ENCODE measurements around the gene SELENOW. TPM values are rescaled to one million over a fixed set of nuclear protein-coding genes. Genes with fewer than 3 reads are reported as not detected.

Gene SELENOW
- total RNA-seq, 4 donors from 2014 or later = 256 to 919 (median 484) TPM

GRCh38 chr19:47820410-47820809, 41.9 kb downstream of the SELENOW start:
- Histone ChIP-seq H3K4me1 (no peaks in the 10 kb centered on the region), H3K36me3 (no peaks in the 10 kb centered on the region), H3K4me3 (replicated peaks in 1 of 3) (no peak overlapping the region), H3K27me3 (no peaks in the 10 kb centered on the region), H3K9me3 (no peaks in the 10 kb centered on the region), H3K27ac (no peak overlapping the region)
- DNase-seq = no peak
- intact Hi-C loops (cut with DNase I) = no loop called here
- no peak for TF ChIP-seq CTCF (IDR thresholded peaks at IDR 0.05)
- no peak for TF ChIP-seq POLR2A (IDR thresholded peaks at IDR 0.05)
- WGBS, 2 donors = 52 to 59% methylated on average over 2 of the region's 2 CpGs

GRCh38 chr19:47821460-47822020, 43.0 kb downstream of the SELENOW start, which contains the start of gene CRX:
TSS of gene CRX (plus strand) at chr19:47821937. CDS start at chr19:47834444, 12,507 bp downstream.
- H3K4me1 ChIP-seq = no peaks in the 10 kb centered on the region
- no peak for TF ChIP-seq CTCF (IDR thresholded peaks at IDR 0.05)
- TF ChIP-seq POLR2A (IDR thresholded peaks at IDR 0.05) = no peak
- H3K4me3 ChIP-seq (replicated peaks in 1 of 3) = no peak within 1 kb of the TSS
- no peak for DNase-seq
- WGBS, 2 donors = 38 to 44% methylated on average over 12 to 15 of the region's 15 CpGs
- no peaks in the 10 kb centered on the region for H3K36me3 ChIP-seq
- no peak within 1 kb of the TSS for H3K27ac ChIP-seq
- no peaks in the 10 kb centered on the region for H3K27me3 ChIP-seq
- no peaks in the 10 kb centered on the region for H3K9me3 ChIP-seq
- intact Hi-C loops (cut with DNase I) = no loop called here

- Histone ChIP-seq H3K9me3 (no peaks in the 10 kb centered on the region), H3K27ac (no peak overlapping the region), H3K4me1 (no peaks in the 10 kb centered on the region), H3K27me3 (no peaks in the 10 kb centered on the region), H3K36me3 (no peaks in the 10 kb centered on the region), H3K4me3 (replicated peaks in 1 of 3) (no peak overlapping the region)
- DNase-seq = no peak
- TF ChIP-seq POLR2A (IDR thresholded peaks at IDR 0.05) (no peak), CTCF (IDR thresholded peaks at IDR 0.05) (no peak)
- WGBS, 2 donors = 82 to 85% methylated on average over 4 to 6 of the region's 6 CpGs
- intact Hi-C loops (cut with DNase I) = no loop called here
Observed at GRCh38 chr19:47824396-47824795, 45.9 kb downstream of the SELENOW start.

- Histone ChIP-seq H3K36me3 (no peaks in the 10 kb centered on the region), H3K4me1 (no peaks in the 10 kb centered on the region), H3K27me3 (no peaks in the 10 kb centered on the region), H3K4me3 (replicated peaks in 1 of 3) (no peak overlapping the region), H3K9me3 (no peaks in the 10 kb centered on the region), H3K27ac (no peak overlapping the region)
- intact Hi-C loops (cut with DNase I) = no loop called here
- WGBS, 2 donors = 84 to 86% methylated on average over 6 of the region's 6 CpGs
- no peak for TF ChIP-seq POLR2A (IDR thresholded peaks at IDR 0.05)
- no peak for TF ChIP-seq CTCF (IDR thresholded peaks at IDR 0.05)
- no peak for DNase-seq
Observed at GRCh38 chr19:47826800-47827199, 48.3 kb downstream of the SELENOW start.

GRCh38 chr19:47832723-47833122, 54.2 kb downstream of the SELENOW start:
- H3K4me1 ChIP-seq = no peaks in the 10 kb centered on the region
- H3K4me3 ChIP-seq (replicated peaks in 1 of 3) = no peak overlapping the region
- no peak for TF ChIP-seq CTCF (IDR thresholded peaks at IDR 0.05)
- TF ChIP-seq POLR2A (IDR thresholded peaks at IDR 0.05) = no peak
- DNase-seq = no peak
- no peak overlapping the region for H3K27ac ChIP-seq
- intact Hi-C loops (cut with DNase I) = no loop called here
- 73 to 82% methylated on average over 4 of the region's 4 CpGs for WGBS, 2 donors
- no peaks in the 10 kb centered on the region for H3K36me3 ChIP-seq
- H3K9me3 ChIP-seq = no peaks in the 10 kb centered on the region
- H3K27me3 ChIP-seq = no peaks in the 10 kb centered on the region

Small RNA genes within 50 kb of the gene (small RNA-seq; reads per million reads assigned to genes)
- not detected for gene AC008745.1
- not detected for gene SNORD23

Other genes starting within 250 kb of the SELENOW start
- 1 to 10 TPM in 1 of 4 donors, under 1 TPM in 2, not detected in 1; 0.40 to 1.1 (median 0.56) TPM for gene ZNF541, start 205.6 kb upstream of the SELENOW start, total RNA-seq
- 10 to 100 TPM in 3 of 4 donors, 1 to 10 TPM in 1; 5.8 to 15.2 (median 13.2) TPM for gene BICRA, start 169.6 kb upstream of the SELENOW start, total RNA-seq
- gene EHD2, start 65.3 kb upstream of the SELENOW start, total RNA-seq = 10 to 100 TPM; 41.9 to 48.0 (median 44.3) TPM
- gene NOP53, start 33.2 kb upstream of the SELENOW start, total RNA-seq = 100 to 1,000 TPM; 278 to 531 (median 461) TPM
- not detected for gene TPRX1, start 25.8 kb downstream of the SELENOW start, total RNA-seq
- gene CRX, start 43.2 kb downstream of the SELENOW start, total RNA-seq = not detected
- gene TPRX2, start 80.5 kb downstream of the SELENOW start, total RNA-seq = not detected
- gene SULT2A1, start 107.6 kb downstream of the SELENOW start, total RNA-seq = not detected
- not detected for gene BSPH1, start 213.5 kb downstream of the SELENOW start, total RNA-seq
- gene ELSPBP1, start 215.9 kb downstream of the SELENOW start, total RNA-seq = not detected